ENCODE data around the gene SPAG6.
"Not testable (repeated sequence)": the region's sequence is repeated elsewhere in the genome, so short reads cannot be mapped to it uniquely, and the experiment has no call there.

SPAG6 gene

GRCh38 chr10:22342421-22342820 is 2.9 kb upstream of the SPAG6 start:
- DNase-seq, result no peak

- no peak for DNase-seq
Observed at GRCh38 chr10:22343731-22344130, 1.6 kb upstream of the SPAG6 start.

- DNase-seq, result no peak
Observed at GRCh38 chr10:22344249-22344648, 1.0 kb upstream of the SPAG6 start.

GRCh38 chr10:22344781-22345300 is 455 bp upstream of the SPAG6 start:
- no peak for DNase-seq

GRCh38 chr10:22346096-22346661 is 883 bp downstream of the SPAG6 start:
- DNase-seq, result no peak

- no peak for DNase-seq
Observed at GRCh38 chr10:22349755-22350154, 4.5 kb downstream of the SPAG6 start.

GRCh38 chr10:22351131-22351703 is 5.9 kb downstream of the SPAG6 start:
- DNase-seq, result no peak

GRCh38 chr10:22356324-22356873 is 11.1 kb downstream of the SPAG6 start:
- DNase-seq, result no peak

- not testable (repeated sequence) for DNase-seq
Observed at GRCh38 chr10:22357770-22358169, 12.5 kb downstream of the SPAG6 start.

GRCh38 chr10:22363305-22363704 is 18.0 kb downstream of the SPAG6 start:
- DNase-seq, result no peak

GRCh38 chr10:22364407-22365140 is 19.3 kb downstream of the SPAG6 start:
- no peak for DNase-seq

GRCh38 chr10:22365233-22365632 is 19.9 kb downstream of the SPAG6 start:
- no peak for DNase-seq

GRCh38 chr10:22365644-22366434 is 20.5 kb downstream of the SPAG6 start:
- no peak for DNase-seq

GRCh38 chr10:22366435-22366703 is 21.1 kb downstream of the SPAG6 start:
- no peak for DNase-seq

GRCh38 chr10:22366771-22367170 is 21.5 kb downstream of the SPAG6 start:
- no peak for DNase-seq

GRCh38 chr10:22367471-22367870 is 22.2 kb downstream of the SPAG6 start:
- no peak for DNase-seq

GRCh38 chr10:22368402-22368801 is 23.1 kb downstream of the SPAG6 start:
- no peak for DNase-seq

- DNase-seq, result no peak
Observed at GRCh38 chr10:22368981-22369380, 23.7 kb downstream of the SPAG6 start.

GRCh38 chr10:22369434-22370072 is 24.3 kb downstream of the SPAG6 start:
- no peak for DNase-seq

- DNase-seq, result no peak
Observed at GRCh38 chr10:22370320-22370719, 25.0 kb downstream of the SPAG6 start.

- no peak for DNase-seq
Observed at GRCh38 chr10:22372298-22372697, 27.0 kb downstream of the SPAG6 start.

- DNase-seq, result no peak
Observed at GRCh38 chr10:22372917-22373316, 27.6 kb downstream of the SPAG6 start.
